ENCODE results near the gene KSR2. TPM values are rescaled to one million over a fixed set of nuclear protein-coding genes. Genes with fewer than 3 reads are reported as not detected.

The KSR2 gene
- total RNA-seq, 1 experiment from 2014 or later: 0.15 TPM

GRCh38 chr12:117926391-117926899 is 42.3 kb downstream of the KSR2 start:
- Histone ChIP-seq H3K36me3 (ENCODE audit: control insufficient read depth, insufficient read depth, low read length) (no peaks in the 10 kb centered on the region), H3K4me3 (ENCODE audit: low read depth in 2 of 2, low read length in 2 of 2) (no peak overlapping the region), H3K9me3 (ENCODE audit: control insufficient read depth, insufficient read depth, low read depth, low read length) (no peaks in the 10 kb centered on the region), H3K4me1 (ENCODE audit: control insufficient read depth, insufficient read depth, low read length) (no peaks in the 10 kb centered on the region), H3K27ac (ENCODE audit: low read length) (no peak overlapping the region), H3K27me3 (ENCODE audit: control insufficient read depth, insufficient read depth, low read length) (0 out of 2 replicates have a peak, but pooled peaks cover 2% of the 10 kb centered on the region)
- BruUV-seq (replicated peaks): no TSS peak
- in situ Hi-C loops (cut with HindIII; ENCODE audit: low pct_unique_long_range_greater_than_20kb, low sequenced_read_pairs) (no loop called here), intact Hi-C loops (cut with micrococcal nuclease; ENCODE audit: unreplicated experiment) (no loop called here)
- ChIA-PET POLR2A (no interaction called here), CTCF (no interaction called here)
- ATAC-seq (no peak), DNase-seq (ENCODE audit: low read depth, low spot score) (no peak)
- TF ChIP-seq REST (IDR thresholded peaks at IDR 0.05; ENCODE audit: insufficient read depth in 1 of 2, low read depth in 2 of 2, low read length in 1 of 2) (no peak), TCF7L2 (IDR thresholded peaks at IDR 0.05; ENCODE audit: low read depth, low read length) (no peak), SIN3A (IDR thresholded peaks at IDR 0.05; ENCODE audit: borderline replicate concordance, insufficient read depth, low read depth, low read length) (no peak)

- ATAC-seq (no peak), DNase-seq (ENCODE audit: low read depth, low spot score) (no peak)
- no TSS peak for BruUV-seq (replicated peaks)
- intact Hi-C loops (cut with micrococcal nuclease; ENCODE audit: unreplicated experiment): no loop called here
- Histone ChIP-seq H3K4me3 (ENCODE audit: low read depth in 2 of 2, low read length in 2 of 2) (no peak overlapping the region), H3K27me3 (ENCODE audit: control insufficient read depth, insufficient read depth, low read length) (0 out of 2 replicates have a peak, but pooled peaks cover 2% of the 10 kb centered on the region), H3K4me1 (ENCODE audit: control insufficient read depth, insufficient read depth, low read length) (no peaks in the 10 kb centered on the region), H3K36me3 (ENCODE audit: control insufficient read depth, insufficient read depth, low read length) (no peaks in the 10 kb centered on the region), H3K27ac (ENCODE audit: low read length) (no peak overlapping the region), H3K9me3 (ENCODE audit: control insufficient read depth, insufficient read depth, low read depth, low read length) (no peaks in the 10 kb centered on the region)
- ChIA-PET CTCF (interaction anchor here (0.5 kb wide), 1 partner anchor 36 kb away, joined by 6 read pairs; no protein-coding TSS in a partner anchor), POLR2A (no interaction called here)
- TF ChIP-seq TCF7L2 (IDR thresholded peaks at IDR 0.05; ENCODE audit: low read depth, low read length) (no peak), POLR2AphosphoS5 (IDR thresholded peaks at IDR 0.05; ENCODE audit: low read depth, low read length) (no peak), CTCF (IDR thresholded peaks at IDR 0.05) (no peak), SIN3A (IDR thresholded peaks at IDR 0.05; ENCODE audit: borderline replicate concordance, insufficient read depth, low read depth, low read length) (no peak), REST (IDR thresholded peaks at IDR 0.05; ENCODE audit: insufficient read depth in 1 of 2, low read depth in 2 of 2, low read length in 1 of 2) (no peak)
- in situ Hi-C loops (cut with HindIII; ENCODE audit: low pct_unique_long_range_greater_than_20kb, low sequenced_read_pairs): no loop called here
These were observed 46.6 kb downstream of the KSR2 start for GRCh38 chr12:117921929-117922777.
